ENCODE results near the gene KCNJ14. TPM values are rescaled to one million over a fixed set of nuclear protein-coding genes. Genes with fewer than 3 reads are reported as not detected.

KCNJ14 gene
- total RNA-seq, 1 donor from 2014 or later = 1.4 TPM

GRCh38 chr19:48424694-48425219 lies 30.6 kb upstream of the KCNJ14 start:
- FAIRE-seq (no peak), DNase-seq (ENCODE audit: low read depth) (peak; percentile 73)
- peak overlapping the region; percentile 67 for H3K4me3 Mint-ChIP-seq (ENCODE audit: unreplicated experiment)
- H3K27me3 ChIP-seq (ENCODE audit: insufficient read depth, low read length) = no peaks in the 10 kb centered on the region
- peak overlapping the region; percentile 91 for H3K4me2 ChIP-seq (ENCODE audit: low read length)
- peak overlapping the region; percentile 84 for H3K27ac ChIP-seq (ENCODE audit: low read depth, low read length)
- peak overlapping the region; percentile 100 for H3K27ac Mint-ChIP-seq (ENCODE audit: unreplicated experiment)
- no peaks in the 10 kb centered on the region for H3K9me3 ChIP-seq (ENCODE audit: insufficient read depth, low read depth, low read length)
- H4K20me1 ChIP-seq (ENCODE audit: insufficient read depth, low read length) = no peaks in the 10 kb centered on the region
- H3K9ac ChIP-seq (ENCODE audit: low read length) = peak overlapping the region; percentile 73
- peak overlapping the region; percentile 38 for H3K4me3 ChIP-seq (ENCODE audit: insufficient read depth, low read depth, low read length)
- peaks cover 10% of the 10 kb centered on the region for H3K4me1 Mint-ChIP-seq (ENCODE audit: low read depth, unreplicated experiment)
- H3K36me3 ChIP-seq (ENCODE audit: insufficient read depth, low read length) = peaks cover 2% of the 10 kb centered on the region
- peaks cover 11% of the 10 kb centered on the region for H3K4me1 ChIP-seq (ENCODE audit: insufficient read depth, low read length)
- H3K9me3 Mint-ChIP-seq (ENCODE audit: unreplicated experiment) = no peaks in the 10 kb centered on the region
- H3K79me2 ChIP-seq (ENCODE audit: insufficient read depth, low read length) = no peaks in the 10 kb centered on the region
- TF ChIP-seq EZH2 (IDR thresholded peaks at IDR 0.05; ENCODE audit: insufficient read depth, low read length) (no peak), CTCF (IDR thresholded peaks at IDR 0.05; ENCODE audit: insufficient read depth, low read depth, low read length) (no peak)
- peak overlapping the region; percentile 95 for H2AFZ ChIP-seq (ENCODE audit: low read depth, low read length)
- H3K36me3 Mint-ChIP-seq (ENCODE audit: low read depth, unreplicated experiment) = peaks cover 7% of the 10 kb centered on the region
- H3K27me3 Mint-ChIP-seq (ENCODE audit: low read depth, unreplicated experiment) = no peaks in the 10 kb centered on the region

GRCh38 chr19:48428670-48429069 lies 26.7 kb upstream of the KCNJ14 start:
- H3K27me3 Mint-ChIP-seq (ENCODE audit: low read depth, unreplicated experiment) = no peaks in the 10 kb centered on the region
- H3K27me3 ChIP-seq (ENCODE audit: insufficient read depth, low read length) = no peaks in the 10 kb centered on the region

GRCh38 chr19:48433337-48433736 lies 22.0 kb upstream of the KCNJ14 start:
- H3K36me3 ChIP-seq (ENCODE audit: insufficient read depth, low read length) = no peaks in the 10 kb centered on the region
- no peak overlapping the region for H3K27ac Mint-ChIP-seq (ENCODE audit: unreplicated experiment)
- H3K4me1 ChIP-seq (ENCODE audit: insufficient read depth, low read length) = no peaks in the 10 kb centered on the region
- no peaks in the 10 kb centered on the region for H3K79me2 ChIP-seq (ENCODE audit: insufficient read depth, low read length)
- no peaks in the 10 kb centered on the region for H4K20me1 ChIP-seq (ENCODE audit: insufficient read depth, low read length)
- H3K4me3 Mint-ChIP-seq (ENCODE audit: unreplicated experiment) = no peak overlapping the region
- no peak for DNase-seq (ENCODE audit: low read depth)
- H3K4me1 Mint-ChIP-seq (ENCODE audit: low read depth, unreplicated experiment) = no peaks in the 10 kb centered on the region
- no peaks in the 10 kb centered on the region for H3K9me3 Mint-ChIP-seq (ENCODE audit: unreplicated experiment)
- H3K27me3 ChIP-seq (ENCODE audit: insufficient read depth, low read length) = no peaks in the 10 kb centered on the region
- no peak overlapping the region for H3K9ac ChIP-seq (ENCODE audit: low read length)
- H2AFZ ChIP-seq (ENCODE audit: low read depth, low read length) = no peak overlapping the region
- no peak overlapping the region for H3K4me3 ChIP-seq (ENCODE audit: insufficient read depth, low read depth, low read length)
- FAIRE-seq = no peak
- no peak overlapping the region for H3K4me2 ChIP-seq (ENCODE audit: low read length)
- no peak overlapping the region for H3K27ac ChIP-seq (ENCODE audit: low read depth, low read length)
- peaks cover 7% of the 10 kb centered on the region for H3K27me3 Mint-ChIP-seq (ENCODE audit: low read depth, unreplicated experiment)
- TF ChIP-seq EZH2 (IDR thresholded peaks at IDR 0.05; ENCODE audit: insufficient read depth, low read length) (no peak), CTCF (IDR thresholded peaks at IDR 0.05; ENCODE audit: insufficient read depth, low read depth, low read length) (no peak)
- peaks cover 8% of the 10 kb centered on the region for H3K36me3 Mint-ChIP-seq (ENCODE audit: low read depth, unreplicated experiment)
- H3K9me3 ChIP-seq (ENCODE audit: insufficient read depth, low read depth, low read length) = no peaks in the 10 kb centered on the region

More at GRCh38 chr19:48428670-48429069, 26.7 kb upstream of the KCNJ14 start:
- Histone ChIP-seq H3K4me1 (ENCODE audit: insufficient read depth, low read length) (peaks cover 11% of the 10 kb centered on the region), H3K9me3 (ENCODE audit: insufficient read depth, low read depth, low read length) (no peaks in the 10 kb centered on the region), H4K20me1 (ENCODE audit: insufficient read depth, low read length) (no peaks in the 10 kb centered on the region), H3K36me3 (ENCODE audit: insufficient read depth, low read length) (peaks cover 2% of the 10 kb centered on the region), H3K4me2 (ENCODE audit: low read length) (no peak overlapping the region), H3K9ac (ENCODE audit: low read length) (no peak overlapping the region), H3K27ac (ENCODE audit: low read depth, low read length) (no peak overlapping the region), H3K79me2 (ENCODE audit: insufficient read depth, low read length) (no peaks in the 10 kb centered on the region), H3K4me3 (ENCODE audit: insufficient read depth, low read depth, low read length) (no peak overlapping the region), H2AFZ (ENCODE audit: low read depth, low read length) (no peak overlapping the region)
- no peak for TF ChIP-seq EZH2 (IDR thresholded peaks at IDR 0.05; ENCODE audit: insufficient read depth, low read length)
- DNase-seq (ENCODE audit: low read depth) (no peak), FAIRE-seq (no peak)
- Mint-ChIP-seq H3K27ac (ENCODE audit: unreplicated experiment) (no peak overlapping the region), H3K4me3 (ENCODE audit: unreplicated experiment) (no peak overlapping the region), H3K9me3 (ENCODE audit: unreplicated experiment) (no peaks in the 10 kb centered on the region), H3K4me1 (ENCODE audit: low read depth, unreplicated experiment) (peaks cover 10% of the 10 kb centered on the region), H3K36me3 (ENCODE audit: low read depth, unreplicated experiment) (peaks cover 7% of the 10 kb centered on the region)
